Small intestine (tissue), 7 donors: ENCODE data around the gene IL1RAPL2. TPM values are rescaled to one million over a fixed set of nuclear protein-coding genes. Genes with fewer than 3 reads are reported as not detected.

ENCODE experiments used
- DNase-seq, 2 donors: peaks; one replicate each; pipeline versions ENCODE4 v3.0.0 to v3.0.0-alpha.2; 2013
- FAIRE-seq: peaks from 2 replicates; lab custom pipeline; 2012; peaks lifted over from hg19 to GRCh38; lab: Jason Lieb, UNC
- H3K27ac ChIP-seq, 3 donors: one replicate each; pipeline ENCODE4 v1.5.1; 2013; ENCODE audit warnings: low read length in 2 of 3, mild to moderate bottlenecking in 2 of 3, control low read depth in 1 of 3, inconsistent platforms in 1 of 3, low read depth in 1 of 3, moderate library complexity in 1 of 3
- H3K27me3 ChIP-seq, 3 donors: one replicate each; pipeline ENCODE4 v1.6.1; 2013; ENCODE audit warnings: low read length in 3 of 3, inconsistent platforms in 1 of 3; ENCODE audit not compliant: control insufficient read depth in 3 of 3, insufficient read depth in 3 of 3
- H3K36me3 ChIP-seq, 3 donors: one replicate each; pipeline ENCODE4 v1.6.1; 2013; ENCODE audit warnings: low read length in 3 of 3, inconsistent platforms in 1 of 3, low read depth in 1 of 3, mild to moderate bottlenecking in 1 of 3, moderate library complexity in 1 of 3; ENCODE audit not compliant: control insufficient read depth in 3 of 3, insufficient read depth in 2 of 3
- H3K4me1 ChIP-seq, 3 donors: one replicate each; pipeline ENCODE4 v1.6.1; 2013; ENCODE audit warnings: low read length in 2 of 3, inconsistent platforms in 1 of 3, low read depth in 1 of 3, mild to moderate bottlenecking in 1 of 3, moderate library complexity in 1 of 3; ENCODE audit not compliant: control insufficient read depth in 3 of 3, insufficient read depth in 2 of 3
- H3K4me3 ChIP-seq, 3 donors: one replicate each; pipeline ENCODE4 v1.5.1; 2013; ENCODE audit warnings: low read length in 3 of 3, control low read depth in 1 of 3, inconsistent platforms in 1 of 3, low read depth in 1 of 3, mild to moderate bottlenecking in 1 of 3, moderate library complexity in 1 of 3
- H3K9me3 ChIP-seq, 2 donors: one replicate each; pipeline ENCODE4 v1.6.1; 2013; ENCODE audit warnings: low read depth in 1 of 2, low read length in 1 of 2; ENCODE audit not compliant: control insufficient read depth in 2 of 2, insufficient read depth in 1 of 2
- WGBS, 3 donors: extraction: QIAGEN DNeasy Blood & Tissue Kit; methylation state at CpG; one replicate each; pipeline ENCODE4 v1.1.7; 2013; 5-methylcytosine and 5-hydroxymethylcytosine counted together
- polyA plus RNA-seq, 4 donors: library from polyadenylated mRNA; stranded (reverse) in 3 of 4; unstranded in 1 of 4; fragments of 200-250 nt in 3 of 4; fragments of 120-200 nt in 1 of 4; gene quantifications; one replicate each; pipeline versions ENCODE4 v1.2.1 to v1.2.3, GENCODE V29; 2013
- donor health status: healthy with polysubstance abuse.
- donor health status: control.
- donor health status: control.
- donor health status: Bipolar disorder and iron deficiency.
- donor health status: healthy.

IL1RAPL2 gene
- polyA plus RNA-seq, 4 donors: 0.03 TPM; not detected in 3

DNA sequence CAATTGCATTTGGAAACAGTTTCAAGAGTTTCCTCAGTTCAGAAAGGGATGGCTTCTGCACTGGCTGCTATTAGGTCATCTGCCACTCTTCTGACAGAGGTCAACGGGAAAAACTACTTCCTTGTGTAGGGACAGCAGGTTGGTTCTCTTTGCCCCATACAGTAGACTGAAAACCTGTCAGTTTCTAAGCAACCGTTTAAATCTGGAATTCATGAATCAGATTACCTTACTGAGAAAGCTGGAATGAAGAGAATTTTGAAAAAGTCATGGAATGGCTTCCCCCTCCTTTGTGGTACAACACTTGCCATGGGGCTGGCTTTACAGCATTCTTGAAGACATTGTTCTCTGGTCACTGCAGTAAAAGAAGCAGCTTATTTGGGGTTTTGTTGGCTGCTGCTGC, 240.3 kb downstream of the IL1RAPL2 start:
- no peaks in the 10 kb centered on the region for H3K36me3 ChIP-seq
- no peak overlapping the region for H3K27ac ChIP-seq
- DNase-seq (no peak), FAIRE-seq (no peak)
- no peaks in the 10 kb centered on the region for H3K27me3 ChIP-seq
- WGBS, 3 donors: 47 to 75% (median 50%) methylated on average over 2 of the region's 2 CpGs
- H3K9me3 ChIP-seq: no peaks in the 10 kb centered on the region
- H3K4me3 ChIP-seq: no peak overlapping the region
- H3K4me1 ChIP-seq: no peaks in the 10 kb centered on the region

DNA sequence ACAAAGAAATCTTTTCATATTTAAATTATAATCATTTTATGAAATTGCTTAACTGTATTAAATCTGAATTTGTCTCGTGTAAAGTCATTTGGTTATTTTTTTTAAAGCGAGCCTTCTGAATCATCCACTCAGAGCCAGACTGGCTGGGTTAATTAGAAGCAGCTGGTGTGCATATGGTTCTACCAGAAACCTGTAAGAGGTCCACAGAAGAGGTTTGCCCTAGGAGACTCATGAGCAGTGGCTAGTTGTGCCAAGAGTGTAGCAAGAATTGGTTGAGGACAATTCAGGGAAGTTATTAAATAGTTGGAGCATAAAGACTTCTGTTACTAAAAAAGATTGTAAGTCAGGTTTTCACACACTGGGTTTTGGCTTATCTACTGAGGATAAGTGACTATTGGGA, 267.4 kb downstream of the IL1RAPL2 start:
- WGBS, 3 donors: 66 to 73% (median 68%) methylated on average over 2 of the region's 2 CpGs
- Histone ChIP-seq H3K4me3 (no peak overlapping the region), H3K36me3 (no peaks in the 10 kb centered on the region), H3K4me1 (no peaks in the 10 kb centered on the region), H3K27me3 (no peaks in the 10 kb centered on the region), H3K27ac (no peak overlapping the region), H3K9me3 (no peaks in the 10 kb centered on the region)
- no peak for FAIRE-seq
- DNase-seq: no peak

DNA sequence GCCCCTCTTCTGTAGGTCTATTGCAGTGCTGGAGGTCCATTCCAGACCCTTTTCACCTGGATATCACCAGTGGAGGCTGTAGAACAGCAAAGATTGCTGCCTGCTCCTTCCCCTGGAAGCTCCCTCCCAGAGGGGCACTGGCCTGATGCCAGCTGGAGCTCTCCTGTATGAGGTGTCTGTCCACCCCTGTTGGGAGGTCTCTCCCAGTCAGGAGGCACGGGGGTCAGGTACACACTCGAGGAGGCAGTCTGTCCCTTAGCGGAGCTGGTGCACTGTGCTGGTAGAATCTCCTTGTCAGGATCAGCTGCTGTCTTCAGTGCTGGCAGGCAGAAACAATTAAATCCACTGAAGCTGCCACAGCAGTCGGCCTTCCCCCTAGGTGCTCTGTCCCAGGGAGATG, 276.6 kb downstream of the IL1RAPL2 start:
- Histone ChIP-seq H3K27me3 (no peaks in the 10 kb centered on the region), H3K4me3 (no peak overlapping the region), H3K27ac (no peak overlapping the region), H3K4me1 (no peaks in the 10 kb centered on the region), H3K9me3 (no peaks in the 10 kb centered on the region), H3K36me3 (no peaks in the 10 kb centered on the region)
- 58 to 73% (median 63%) methylated on average over 4 of the region's 4 CpGs for WGBS, 3 donors
- DNase-seq (no peak), FAIRE-seq (no peak)

- no peaks in the 10 kb centered on the region for H3K27me3 ChIP-seq
- H3K4me3 ChIP-seq: no peak overlapping the region
- H3K27ac ChIP-seq: no peak overlapping the region
- DNase-seq (no peak), FAIRE-seq (no peak)
- no peaks in the 10 kb centered on the region for H3K36me3 ChIP-seq
- no peaks in the 10 kb centered on the region for H3K4me1 ChIP-seq
- H3K9me3 ChIP-seq: no peaks in the 10 kb centered on the region
- 85 to 94% (median 85%) methylated on average over 1 of the region's 1 CpG for WGBS, 3 donors
These were observed 286.2 kb downstream of the IL1RAPL2 start for GRCh38 chrX:104852241-104852640.

GRCh38 chrX:104854188-104854587, 288.2 kb downstream of the IL1RAPL2 start:
- DNase-seq (no peak), FAIRE-seq (no peak)
- H3K27ac ChIP-seq: no peak overlapping the region
- no peaks in the 10 kb centered on the region for H3K36me3 ChIP-seq
- no peaks in the 10 kb centered on the region for H3K4me1 ChIP-seq
- no peaks in the 10 kb centered on the region for H3K9me3 ChIP-seq
- H3K4me3 ChIP-seq: no peak overlapping the region
- no peaks in the 10 kb centered on the region for H3K27me3 ChIP-seq

GRCh38 chrX:104854790-104855340, 288.9 kb downstream of the IL1RAPL2 start:
- no peak overlapping the region for H3K4me3 ChIP-seq
- 59 to 67% (median 63%) methylated on average over 3 of the region's 3 CpGs for WGBS, 3 donors
- no peak overlapping the region for H3K27ac ChIP-seq
- no peaks in the 10 kb centered on the region for H3K9me3 ChIP-seq
- H3K4me1 ChIP-seq: no peaks in the 10 kb centered on the region
- DNase-seq (no peak), FAIRE-seq (no peak)
- no peaks in the 10 kb centered on the region for H3K27me3 ChIP-seq
- no peaks in the 10 kb centered on the region for H3K36me3 ChIP-seq

- Histone ChIP-seq H3K9me3 (no peaks in the 10 kb centered on the region), H3K4me1 (no peaks in the 10 kb centered on the region), H3K4me3 (no peak overlapping the region), H3K36me3 (no peaks in the 10 kb centered on the region), H3K27ac (no peak overlapping the region), H3K27me3 (no peaks in the 10 kb centered on the region)
- no peak for DNase-seq
- FAIRE-seq: no peak
- WGBS, 3 donors: 47 to 52% (median 51%) methylated on average over 2 of the region's 2 CpGs
These were observed 297.5 kb downstream of the IL1RAPL2 start for GRCh38 chrX:104863466-104863865.

DNA sequence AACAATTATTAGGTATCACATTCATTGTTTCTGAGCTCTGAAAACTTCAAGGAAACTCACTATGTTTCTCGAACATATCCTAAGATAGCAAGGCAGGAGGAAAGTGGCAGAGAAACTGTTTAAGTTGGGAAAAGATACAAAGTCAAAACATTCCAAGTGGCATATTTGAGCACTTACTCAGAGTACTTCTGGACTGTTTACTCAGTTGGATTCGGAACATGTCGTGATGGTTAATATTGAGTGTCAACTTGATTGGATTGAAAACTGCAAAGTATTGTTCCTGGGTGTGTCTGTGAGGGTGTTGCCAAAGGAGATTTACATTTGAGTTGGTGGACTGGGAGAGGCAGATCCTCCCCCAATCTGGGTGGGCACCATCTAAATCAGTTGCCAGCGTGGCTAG, 298.3 kb downstream of the IL1RAPL2 start:
- no peak overlapping the region for H3K4me3 ChIP-seq
- DNase-seq: no peak
- 65 to 72% (median 70%) methylated on average over 4 of the region's 4 CpGs for WGBS, 3 donors
- H3K27me3 ChIP-seq: no peaks in the 10 kb centered on the region
- H3K27ac ChIP-seq: no peak overlapping the region
- H3K9me3 ChIP-seq: no peaks in the 10 kb centered on the region
- H3K4me1 ChIP-seq: no peaks in the 10 kb centered on the region
- no peaks in the 10 kb centered on the region for H3K36me3 ChIP-seq
- no peak for FAIRE-seq

DNA sequence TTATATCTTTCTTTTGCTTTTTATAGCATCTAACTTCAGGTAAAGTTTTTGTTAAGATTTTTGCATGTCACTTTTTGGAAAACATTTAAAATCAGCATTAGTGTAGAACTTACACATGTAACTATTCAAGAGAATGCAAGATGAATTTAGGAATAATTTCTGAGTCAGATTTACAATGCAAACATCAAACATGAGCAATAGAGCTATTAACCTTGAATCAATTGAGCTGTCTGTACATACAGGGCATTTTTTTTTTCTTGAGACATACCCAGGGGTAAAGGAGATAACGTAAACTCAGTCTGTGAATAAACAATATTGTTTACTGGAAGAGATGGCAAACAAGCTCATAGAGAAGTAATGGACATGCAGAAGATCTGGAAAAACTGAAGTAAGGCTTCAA, 311.5 kb downstream of the IL1RAPL2 start:
- WGBS, 3 donors: 57 to 66% (median 61%) methylated on average over 1 of the region's 1 CpG
- no peaks in the 10 kb centered on the region for H3K4me1 ChIP-seq
- no peaks in the 10 kb centered on the region for H3K9me3 ChIP-seq
- FAIRE-seq: no peak
- H3K36me3 ChIP-seq: no peaks in the 10 kb centered on the region
- DNase-seq: no peak
- no peak overlapping the region for H3K4me3 ChIP-seq
- H3K27me3 ChIP-seq: no peaks in the 10 kb centered on the region
- H3K27ac ChIP-seq: no peak overlapping the region
